WERI-Rb-1 (cell line): ENCODE results near the gene FHOD1.

ENCODE experiments used
- DNase-seq: peaks from one replicate; pipeline ENCODE4 v3.0.0-alpha.2; 2020
- H3K27ac ChIP-seq: fragments of 250-450 bp; sonication (Bioruptor Pico); 2 replicates; pipeline ENCODE4 v1.5.1; 2020; ENCODE audit warnings: mild to moderate bottlenecking, moderate library complexity
- H3K27me3 ChIP-seq: fragments of 250-450 bp; sonication (Bioruptor Pico); 2 replicates; pipeline ENCODE4 v1.5.1; 2021; ENCODE audit warnings: mild to moderate bottlenecking, low read depth, moderate library complexity; ENCODE audit not compliant: insufficient read depth, severe bottlenecking
- H3K36me3 ChIP-seq: fragments of 250-450 bp; sonication (Bioruptor Pico); 2 replicates; pipeline ENCODE4 v1.5.1; 2020; ENCODE audit warnings: mild to moderate bottlenecking, moderate library complexity
- H3K4me3 ChIP-seq: 2 replicates; pipeline ENCODE4 v1.5.1; 2011; ENCODE audit warnings: low read depth, mild to moderate bottlenecking, control low read depth, low read length
- H3K9me3 ChIP-seq: fragments of 250-450 bp; sonication (Bioruptor Pico); 2 replicates; pipeline ENCODE4 v1.5.1; 2021; ENCODE audit warnings: mild to moderate bottlenecking, moderate library complexity; ENCODE audit not compliant: severe bottlenecking
- CTCF ChIP-seq: IDR thresholded peaks from 2 replicates; pipeline ENCODE4 v1.5.1; 2011; ENCODE audit warnings: low read depth, mild to moderate bottlenecking, control low read depth, inconsistent platforms, low read length

Gene FHOD1

GRCh38 chr16:67260426-67261063 is 13.3 kb upstream of the FHOD1 start:
- Histone ChIP-seq H3K27me3 (no peaks in the 10 kb centered on the region), H3K4me3 (no peak overlapping the region), H3K9me3 (no peaks in the 10 kb centered on the region), H3K36me3 (no peaks in the 10 kb centered on the region; the same call in 1 of the 2 replicates), H3K27ac (peak overlapping the region; percentile 76)
- DNase-seq: peak; percentile 73
- peak; percentile 87 for TF ChIP-seq CTCF

DNA sequence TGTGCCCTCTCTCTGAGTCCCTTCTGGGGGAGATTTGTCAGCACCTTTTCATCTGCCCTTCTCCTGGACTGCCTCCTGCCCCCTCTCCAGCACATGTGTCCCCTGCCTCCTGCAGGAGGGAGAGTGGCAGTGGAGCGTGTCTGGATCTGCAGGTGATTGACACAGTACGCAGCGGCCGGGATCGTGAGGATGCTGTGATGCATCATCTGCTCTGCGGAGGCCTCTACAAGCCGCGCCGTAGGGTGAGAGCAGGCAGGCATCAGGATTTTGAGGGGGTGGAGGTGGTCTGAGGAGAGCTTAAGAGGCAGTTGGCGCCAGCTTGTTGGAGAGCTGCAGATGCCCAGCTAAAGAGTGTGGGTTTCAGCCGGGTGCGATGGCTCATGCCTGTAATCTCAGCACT is 12.4 kb upstream of the FHOD1 start:
- peak; percentile 9; the same call in 1 of the 2 replicates for TF ChIP-seq CTCF
- DNase-seq: peak; percentile 88
- Histone ChIP-seq H3K27me3 (no peaks in the 10 kb centered on the region), H3K27ac (peak overlapping the region; percentile 76), H3K36me3 (no peaks in the 10 kb centered on the region; the same call in 1 of the 2 replicates), H3K9me3 (no peaks in the 10 kb centered on the region), H3K4me3 (no peak overlapping the region)

DNA sequence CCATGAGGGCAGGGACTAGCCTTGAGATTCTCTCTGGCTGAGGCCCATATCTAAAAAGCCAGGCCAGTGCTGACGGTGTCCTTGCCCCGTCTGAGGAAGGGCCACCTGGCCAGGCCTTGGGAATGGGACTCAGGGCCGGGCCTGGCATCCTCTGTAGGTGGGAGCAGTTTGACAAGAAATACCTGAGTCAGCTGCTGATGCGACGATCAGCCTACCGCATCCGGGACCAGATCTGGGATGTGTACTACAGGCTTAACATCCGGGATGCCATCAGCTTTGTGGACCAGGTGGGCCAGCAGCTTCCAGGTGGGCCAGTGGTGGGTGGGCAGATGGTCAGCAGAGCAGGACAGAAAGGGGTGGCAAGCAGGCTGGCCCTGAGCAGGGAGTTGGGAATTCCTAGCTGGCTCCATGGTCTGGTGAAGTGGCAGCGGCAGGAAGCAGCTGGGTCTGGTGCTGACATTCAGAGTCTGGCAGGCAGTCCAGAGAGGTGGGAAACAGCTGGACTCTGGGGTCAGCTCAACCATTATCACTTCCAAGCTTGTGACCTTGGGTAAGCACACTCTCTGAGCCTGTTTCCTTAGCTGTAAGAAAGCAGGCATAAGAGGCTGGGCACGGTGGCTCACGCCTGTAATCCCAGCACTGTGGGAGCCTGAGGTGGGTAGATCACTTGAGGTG is 11.0 kb upstream of the FHOD1 start:
- no peak for DNase-seq
- H3K9me3 ChIP-seq: no peaks in the 10 kb centered on the region
- H3K27me3 ChIP-seq: no peaks in the 10 kb centered on the region
- no peak overlapping the region for H3K27ac ChIP-seq
- TF ChIP-seq CTCF: no peak
- no peak overlapping the region for H3K4me3 ChIP-seq
- no peaks in the 10 kb centered on the region; the same call in 1 of the 2 replicates for H3K36me3 ChIP-seq

- no peak overlapping the region for H3K4me3 ChIP-seq
- no peaks in the 10 kb centered on the region for H3K27me3 ChIP-seq
- H3K27ac ChIP-seq: no peak overlapping the region
- H3K9me3 ChIP-seq: no peaks in the 10 kb centered on the region
- H3K36me3 ChIP-seq: no peaks in the 10 kb centered on the region; the same call in 1 of the 2 replicates
- no peak for TF ChIP-seq CTCF
- DNase-seq: no peak
These were observed 10.3 kb upstream of the FHOD1 start for GRCh38 chr16:67257486-67258160.

GRCh38 chr16:67256701-67257230 is 9.5 kb upstream of the FHOD1 start:
- Histone ChIP-seq H3K27ac (no peak overlapping the region), H3K36me3 (no peaks in the 10 kb centered on the region; the same call in 1 of the 2 replicates), H3K27me3 (no peaks in the 10 kb centered on the region), H3K4me3 (no peak overlapping the region), H3K9me3 (no peaks in the 10 kb centered on the region)
- no peak for TF ChIP-seq CTCF
- DNase-seq: no peak
